Hepatocyte (in vitro differentiated cells): ENCODE results near the gene STARD9. TPM values are rescaled to one million over a fixed set of nuclear protein-coding genes. Genes with fewer than 3 reads are reported as not detected.

Experiments used
- DNase-seq: peaks from one replicate; pipeline ENCODE4 v3.0.0-alpha.2; 2016; ENCODE audit warnings: low spot score
- H2AFZ ChIP-seq: fragments of 200-600 bp; sonication (generic); 2 replicates; pipeline ENCODE4 v1.6.0; 2016; ENCODE audit warnings: antibody characterized with exemption, mild to moderate bottlenecking
- H3K27ac ChIP-seq: fragments of 200-600 bp; sonication (generic); 2 replicates; pipeline ENCODE4 v1.5.1; 2016; ENCODE audit warnings: mild to moderate bottlenecking
- H3K27me3 ChIP-seq: fragments of 200-600 bp; sonication (generic); 2 replicates; pipeline ENCODE4 v1.6.1; 2016
- H3K36me3 ChIP-seq: fragments of 200-600 bp; sonication (generic); replicated peaks from 2 replicates; pipeline ENCODE4 v1.5.1; 2016; ENCODE audit warnings: low read depth; ENCODE audit not compliant: insufficient read depth
- H3K4me1 ChIP-seq: fragments of 200-600 bp; sonication (generic); 2 replicates; pipeline ENCODE4 v1.5.1; 2016; ENCODE audit warnings: mild to moderate bottlenecking, moderate library complexity; ENCODE audit not compliant: insufficient read depth
- H3K4me2 ChIP-seq: fragments of 200-600 bp; sonication (generic); 2 replicates; pipeline ENCODE4 v1.6.0; 2016
- H3K4me3 ChIP-seq: fragments of 200-600 bp; sonication (generic); 2 replicates; pipeline ENCODE4 v1.5.1; 2016; ENCODE audit warnings: mild to moderate bottlenecking
- H3K79me2 ChIP-seq: fragments of 200-600 bp; sonication (generic); 2 replicates; pipeline ENCODE4 v1.6.0; 2017; ENCODE audit warnings: mild to moderate bottlenecking
- H3K9me2 ChIP-seq: fragments of 200-600 bp; sonication (generic); replicated peaks from 2 replicates; pipeline ENCODE4 v1.6.0; 2017; ENCODE audit warnings: mild to moderate bottlenecking; ENCODE audit not compliant: insufficient read depth
- H3K9me3 ChIP-seq: fragments of 200-600 bp; sonication (generic); 2 replicates; pipeline ENCODE4 v1.5.1; 2016; ENCODE audit warnings: low read depth, mild to moderate bottlenecking
- H4K20me1 ChIP-seq: fragments of 200-600 bp; sonication (generic); 2 replicates; pipeline ENCODE4 v1.6.0; 2016; ENCODE audit warnings: mild to moderate bottlenecking; ENCODE audit not compliant: insufficient read depth, poor library complexity, severe bottlenecking
- CTCF ChIP-seq: fragments of 200-600 bp; sonication (generic); IDR thresholded peaks from 2 replicates; pipeline ENCODE4 v1.5.1; 2016; ENCODE audit warnings: antibody characterized with exemption, mild to moderate bottlenecking; ENCODE audit not compliant: poor library complexity
- EZH2 ChIP-seq: fragments of 200-600 bp; sonication (generic); IDR thresholded peaks from 2 replicates; pipeline ENCODE4 v1.6.1; 2016; ENCODE audit warnings: antibody characterized with exemption, mild to moderate bottlenecking, borderline replicate concordance
- EZH2phosphoT487 ChIP-seq: fragments of 200-600 bp; sonication (generic); IDR thresholded peaks from one replicate; pipeline ENCODE4 v1.6.1; 2018; ENCODE audit warnings: antibody characterized with exemption, mild to moderate bottlenecking, low read depth, moderate library complexity; ENCODE audit not compliant: unreplicated experiment, severe bottlenecking
- WGBS: methylation state at CpG from one replicate; pipeline ENCODE4 v1.1.6; 2016; ENCODE audit warnings: low lambda C conversion rate; ENCODE audit errors: missing lambda C conversion rate; 5-methylcytosine and 5-hydroxymethylcytosine counted together
- polyA plus RNA-seq: library from polyadenylated mRNA; unstranded; fragments of >200 nt; fragmentation: Nextera tagmentation; extraction: Ambion mirVana; gene quantifications from 2 replicates; pipeline ENCODE4 v1.2.1, GENCODE V29; 2016
- total RNA-seq: library from RNA; depleted of rRNA; stranded (reverse); fragments of >200 nt; gene quantifications from 2 replicates; pipeline ENCODE4 v1.2.3, GENCODE V29; 2014

Gene STARD9
- total and polyA plus RNA-seq, 2 experiments from 2014 or later: 0.50 to 3.0 TPM

GRCh38 chr15:42582569-42583375 is 7.4 kb downstream of the STARD9 start:
- Histone ChIP-seq H3K4me2 (no peak overlapping the region), H3K4me1 (peaks cover 6% of the 10 kb centered on the region), H3K27ac (no peak overlapping the region)

DNA sequence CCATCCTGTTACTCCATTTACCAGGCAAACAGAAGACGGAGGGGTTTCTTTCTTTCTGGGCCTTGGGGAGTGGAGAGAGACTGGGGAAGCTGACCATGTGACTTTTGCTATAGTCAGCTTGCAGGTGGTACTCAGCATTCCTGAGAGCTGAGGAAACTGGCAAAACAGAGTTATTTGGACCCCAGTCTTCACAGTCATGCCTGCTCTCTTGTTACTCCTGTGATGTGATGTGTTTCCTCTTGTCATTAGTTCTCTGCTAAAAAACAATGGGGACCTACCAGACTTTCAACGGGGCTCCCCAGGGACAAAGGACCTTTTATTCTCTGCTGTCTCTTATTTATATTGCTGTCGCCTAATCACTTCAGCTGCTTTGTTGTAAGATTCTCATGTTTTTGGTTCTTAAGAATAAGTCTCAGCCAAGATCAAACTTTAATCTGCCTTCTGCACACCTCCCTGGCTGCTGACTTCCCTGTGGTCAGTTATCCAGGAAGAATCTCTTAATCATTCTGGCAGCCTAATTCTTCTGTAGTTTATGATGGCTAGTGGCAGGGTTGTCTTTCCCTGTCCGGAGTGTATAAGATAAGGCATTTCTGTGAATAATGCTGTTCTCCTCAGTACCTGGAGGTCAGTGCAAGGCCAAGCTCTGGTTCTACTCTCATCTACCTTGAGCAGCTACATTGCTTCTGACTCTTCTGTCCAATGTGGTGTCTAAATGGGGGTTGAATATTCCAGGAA is 8.8 kb downstream of the STARD9 start:
- H3K9me2 ChIP-seq: no peaks in the 10 kb centered on the region
- no peak overlapping the region for H3K4me2 ChIP-seq
- TF ChIP-seq EZH2: no peak
- no peak for TF ChIP-seq EZH2phosphoT487
- TF ChIP-seq CTCF: no peak
- H3K79me2 ChIP-seq: no peaks in the 10 kb centered on the region
- peaks cover 6% of the 10 kb centered on the region for H3K4me1 ChIP-seq
- no peak for DNase-seq
- WGBS: 38% methylated on average over 4 of the region's 4 CpGs
- H2AFZ ChIP-seq: no peak overlapping the region
- peaks cover 22% of the 10 kb centered on the region for H3K27me3 ChIP-seq
- H4K20me1 ChIP-seq: no peaks in the 10 kb centered on the region
- H3K4me3 ChIP-seq: no peak overlapping the region
- no peaks in the 10 kb centered on the region for H3K36me3 ChIP-seq
- no peaks in the 10 kb centered on the region for H3K9me3 ChIP-seq
- H3K27ac ChIP-seq: no peak overlapping the region

More at GRCh38 chr15:42582569-42583375, 7.4 kb downstream of the STARD9 start:
- Histone ChIP-seq H4K20me1 (no peaks in the 10 kb centered on the region), H3K79me2 (no peaks in the 10 kb centered on the region), H3K9me3 (no peaks in the 10 kb centered on the region), H2AFZ (no peak overlapping the region), H3K4me3 (no peak overlapping the region), H3K36me3 (no peaks in the 10 kb centered on the region), H3K27me3 (peaks cover 34% of the 10 kb centered on the region), H3K9me2 (no peaks in the 10 kb centered on the region)
- TF ChIP-seq CTCF: no peak
- TF ChIP-seq EZH2phosphoT487: no peak
- no peak for TF ChIP-seq EZH2
- DNase-seq: no peak
- WGBS: 79% methylated on average over 8 of the region's 8 CpGs

GRCh38 chr15:42590619-42591237 is 15.3 kb downstream of the STARD9 start:
- Histone ChIP-seq H3K9me3 (no peaks in the 10 kb centered on the region), H3K4me1 (no peaks in the 10 kb centered on the region), H4K20me1 (no peaks in the 10 kb centered on the region), H3K9me2 (no peaks in the 10 kb centered on the region), H3K4me3 (no peak overlapping the region), H3K36me3 (no peaks in the 10 kb centered on the region), H3K4me2 (no peak overlapping the region), H2AFZ (no peak overlapping the region), H3K27ac (no peak overlapping the region), H3K27me3 (no peaks in the 10 kb centered on the region), H3K79me2 (no peaks in the 10 kb centered on the region)
- no peak for DNase-seq
- TF ChIP-seq EZH2phosphoT487 (no peak), EZH2 (no peak), CTCF (no peak)
- WGBS: 98% methylated on average over 5 of the region's 5 CpGs
